LNCAP (cell line): ENCODE results near the gene NCLN.

Experiments used
- CTCF ChIP-seq: fragments of 450-650 bp; IDR thresholded peaks from 2 replicates; pipeline ENCODE4 v1.5.1; 2017; ENCODE audit warnings: mild to moderate bottlenecking

Gene NCLN

GRCh38 chr19:3252650-3253049 is 66.9 kb downstream of the NCLN start:
- TF ChIP-seq CTCF = no peak

DNA sequence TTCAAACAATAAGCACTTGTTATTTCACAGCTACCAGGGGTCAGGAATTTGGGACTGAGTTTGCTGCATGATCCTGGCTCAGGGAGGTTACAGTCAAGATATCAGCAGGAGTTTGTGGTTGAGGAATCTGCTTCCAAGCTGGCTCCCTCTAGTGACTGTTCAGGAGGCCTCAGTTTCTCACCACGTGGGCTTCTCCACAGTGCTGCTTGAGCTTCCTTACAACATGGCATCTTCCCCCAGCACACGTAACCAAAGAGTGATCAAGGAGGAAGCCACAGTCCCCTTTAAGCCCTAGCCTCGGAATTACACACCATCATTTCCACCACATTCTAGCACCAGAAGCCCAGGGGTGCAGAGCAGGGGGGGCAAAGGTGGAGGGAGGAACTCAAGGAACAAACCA is 67.5 kb downstream of the NCLN start:
- TF ChIP-seq CTCF = no peak

DNA sequence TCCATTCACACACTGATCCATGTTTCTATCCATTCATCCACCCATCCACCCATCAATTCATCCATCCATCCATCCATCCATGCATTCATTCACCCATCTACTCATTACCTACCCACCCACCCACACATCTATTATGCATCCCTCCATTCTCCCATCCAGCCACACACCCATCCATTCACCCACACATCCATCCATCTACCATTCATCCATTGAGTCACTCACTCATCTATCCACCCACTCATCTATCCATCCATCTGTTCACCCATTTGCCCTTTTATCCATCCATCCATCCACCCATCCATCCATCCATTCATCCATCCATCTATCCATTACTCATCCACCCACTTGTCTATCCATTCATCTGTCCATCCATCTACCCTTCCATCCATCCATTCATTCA is 68.8 kb downstream of the NCLN start:
- no peak for TF ChIP-seq CTCF

- no peak for TF ChIP-seq CTCF
Measured at GRCh38 chr19:3257071-3257470, 71.3 kb downstream of the NCLN start.
